GM12875 (cell line): ENCODE data around the gene ZNF74.

Experiments
- H3K4me3 ChIP-seq: one replicate; pipeline ENCODE4 v1.5.1; 2011; ENCODE audit warnings: low read depth, low read length, control low read depth
- TF ChIP-seq, protein P1 (sequence below): IDR thresholded peaks from 2 replicates; pipeline ENCODE4 v1.5.1; 2011; ENCODE audit warnings: low read depth, mild to moderate bottlenecking, control low read depth, inconsistent platforms, low read length, moderate library complexity, borderline replicate concordance; ENCODE audit not compliant: insufficient read depth

The ZNF74 gene

DNA sequence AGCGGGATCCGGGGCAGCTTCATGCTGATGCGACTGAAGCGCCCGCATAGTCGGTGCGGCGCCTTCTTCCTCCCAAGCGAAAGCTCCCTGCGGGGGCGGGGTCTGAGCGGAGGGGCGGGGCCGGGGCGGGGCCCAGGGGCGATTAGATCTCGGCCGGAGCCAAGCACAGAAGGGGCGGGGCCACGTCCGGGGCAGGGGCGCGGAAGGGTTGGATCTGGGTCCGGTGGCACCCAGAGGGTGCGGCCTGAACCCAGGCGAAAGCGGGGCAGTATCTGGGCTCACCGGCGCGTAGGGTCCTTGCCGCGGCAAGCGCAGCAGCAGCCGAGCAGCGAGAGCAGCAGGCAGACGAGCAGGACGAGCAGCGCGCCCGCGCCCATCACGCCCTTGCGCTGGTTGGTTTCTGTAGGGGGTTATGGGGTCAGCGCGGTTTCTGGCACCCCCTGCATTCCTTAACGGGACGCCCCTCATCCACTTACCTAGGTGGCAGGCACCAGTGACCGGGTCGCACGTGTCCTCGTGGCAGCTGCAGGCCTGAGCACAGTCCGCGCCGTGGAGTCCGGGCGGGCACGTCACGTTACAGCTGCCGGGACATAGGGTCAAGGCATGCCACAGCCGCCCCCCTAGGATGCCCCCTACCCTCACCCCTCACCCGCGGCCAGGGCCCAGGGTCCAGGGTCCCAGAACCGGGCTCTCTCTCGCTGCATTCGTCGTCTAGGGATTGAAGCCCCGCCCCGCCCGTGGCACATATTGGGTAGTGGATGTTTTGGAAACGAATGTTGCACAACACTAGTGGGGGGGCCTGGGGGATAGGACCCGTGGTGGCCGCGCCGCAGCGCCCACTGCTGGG, 35.5 kb downstream of the ZNF74 start:
- H3K4me3 ChIP-seq = peak overlapping the region; percentile 51
- TF ChIP-seq, protein P1, sequence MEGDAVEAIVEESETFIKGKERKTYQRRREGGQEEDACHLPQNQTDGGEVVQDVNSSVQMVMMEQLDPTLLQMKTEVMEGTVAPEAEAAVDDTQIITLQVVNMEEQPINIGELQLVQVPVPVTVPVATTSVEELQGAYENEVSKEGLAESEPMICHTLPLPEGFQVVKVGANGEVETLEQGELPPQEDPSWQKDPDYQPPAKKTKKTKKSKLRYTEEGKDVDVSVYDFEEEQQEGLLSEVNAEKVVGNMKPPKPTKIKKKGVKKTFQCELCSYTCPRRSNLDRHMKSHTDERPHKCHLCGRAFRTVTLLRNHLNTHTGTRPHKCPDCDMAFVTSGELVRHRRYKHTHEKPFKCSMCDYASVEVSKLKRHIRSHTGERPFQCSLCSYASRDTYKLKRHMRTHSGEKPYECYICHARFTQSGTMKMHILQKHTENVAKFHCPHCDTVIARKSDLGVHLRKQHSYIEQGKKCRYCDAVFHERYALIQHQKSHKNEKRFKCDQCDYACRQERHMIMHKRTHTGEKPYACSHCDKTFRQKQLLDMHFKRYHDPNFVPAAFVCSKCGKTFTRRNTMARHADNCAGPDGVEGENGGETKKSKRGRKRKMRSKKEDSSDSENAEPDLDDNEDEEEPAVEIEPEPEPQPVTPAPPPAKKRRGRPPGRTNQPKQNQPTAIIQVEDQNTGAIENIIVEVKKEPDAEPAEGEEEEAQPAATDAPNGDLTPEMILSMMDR = no peak

DNA sequence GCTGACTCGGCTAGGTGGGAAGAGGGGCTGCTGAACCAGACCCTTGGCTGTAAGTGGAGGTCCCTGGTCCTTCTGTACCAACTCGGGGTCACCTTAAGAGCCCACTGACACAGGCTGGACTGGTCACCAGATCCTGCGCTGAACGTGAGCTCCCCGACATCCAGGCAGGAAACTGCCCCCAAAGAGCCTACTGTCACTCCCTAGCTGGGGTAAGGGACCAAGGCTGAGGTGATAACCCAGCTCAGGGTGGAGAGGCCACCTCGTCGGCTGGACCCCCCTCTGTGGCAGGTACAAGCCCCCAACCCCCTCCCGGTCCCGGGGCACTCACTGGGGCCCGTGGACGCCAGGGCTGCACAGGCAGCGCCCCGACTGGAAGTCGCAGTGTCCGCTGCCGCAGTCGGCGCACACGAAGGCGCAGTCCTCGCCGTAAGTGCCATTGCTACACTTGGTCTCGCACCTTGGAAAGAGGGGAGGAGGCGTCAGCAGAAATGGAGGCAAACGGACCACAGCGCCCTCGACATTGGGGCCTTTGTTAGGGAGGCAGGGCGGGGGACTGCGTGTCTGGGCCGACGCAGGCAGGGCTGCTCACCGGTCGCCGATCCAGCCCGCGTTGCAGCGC, 36.3 kb downstream of the ZNF74 start:
- TF ChIP-seq, protein P1 = no peak
- H3K4me3 ChIP-seq = no peak overlapping the region

DNA sequence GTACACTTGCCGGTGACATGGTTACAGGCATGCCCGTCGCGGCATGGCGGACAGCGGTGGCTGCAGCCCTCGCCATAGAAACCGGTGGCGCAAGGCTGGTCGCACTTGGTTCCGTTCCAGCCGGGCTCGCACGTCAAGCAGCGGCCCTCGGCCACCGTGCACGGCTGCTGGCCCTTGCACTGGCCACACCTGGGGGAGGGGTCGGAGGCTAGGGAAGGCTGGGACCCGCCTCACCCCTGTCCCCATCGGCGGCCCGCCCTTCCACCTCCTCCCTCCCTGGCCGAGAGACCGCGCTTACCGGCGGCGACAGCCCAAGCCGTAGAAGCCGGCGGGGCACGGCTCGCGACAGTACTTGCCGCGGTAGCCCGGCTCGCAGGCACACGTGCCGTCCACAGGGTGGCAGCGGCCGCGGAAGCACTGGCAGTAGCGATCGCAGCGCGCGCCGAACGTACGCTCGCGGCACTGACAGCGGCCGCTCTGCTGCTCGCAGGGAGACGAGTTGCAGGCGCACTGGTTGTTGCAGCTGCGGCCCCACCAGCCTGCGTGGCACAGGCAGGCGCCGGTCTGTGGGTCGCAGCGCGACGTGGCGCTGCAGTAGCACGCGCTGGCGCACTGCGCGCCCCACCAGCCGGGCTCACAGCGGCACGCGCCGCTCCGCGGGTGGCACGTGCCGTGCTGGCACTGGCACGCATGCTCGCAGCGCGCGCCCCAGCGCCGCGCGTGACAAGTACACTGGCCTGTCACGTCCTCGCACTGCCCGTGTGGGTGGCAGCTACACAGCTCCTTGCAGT, 37.0 kb downstream of the ZNF74 start:
- no peak overlapping the region for H3K4me3 ChIP-seq
- TF ChIP-seq, protein P1 = peak; percentile 18; the same call in 1 of the 2 replicates

DNA sequence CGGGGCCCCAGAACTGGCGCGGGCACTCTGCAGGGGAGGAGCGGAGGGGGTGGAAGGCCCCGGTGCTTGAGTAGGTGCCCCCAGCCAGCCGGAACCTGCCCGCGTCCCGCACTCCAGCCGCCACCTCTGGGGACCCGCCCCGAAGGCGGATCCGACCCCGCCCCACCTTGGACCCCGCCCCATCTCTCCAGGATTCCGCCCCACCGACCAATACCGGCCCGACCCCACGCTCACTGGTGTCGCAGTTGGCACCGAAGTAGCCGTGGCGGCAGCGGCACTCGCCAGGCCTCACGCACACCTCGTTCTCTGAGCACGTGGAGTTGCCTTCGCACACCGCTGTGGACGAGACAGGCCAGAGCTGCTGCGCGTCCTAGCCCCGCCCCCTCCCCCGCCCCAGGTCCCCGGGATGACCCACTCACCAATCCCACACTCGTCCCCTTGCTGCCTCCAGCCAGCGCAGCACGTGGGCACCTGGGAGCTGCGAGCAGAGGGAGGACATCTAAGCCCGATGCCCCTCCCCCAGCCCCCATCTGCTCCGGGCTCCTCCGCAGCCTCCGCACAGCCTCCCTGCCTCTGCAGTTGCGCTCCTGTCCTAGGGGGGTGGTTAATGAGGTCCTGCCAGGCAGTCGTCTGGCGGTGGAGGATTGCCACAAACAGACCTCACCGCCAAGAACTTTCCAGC, 37.7 kb downstream of the ZNF74 start:
- TF ChIP-seq, protein P1 = no peak
- H3K4me3 ChIP-seq = no peak overlapping the region

DNA sequence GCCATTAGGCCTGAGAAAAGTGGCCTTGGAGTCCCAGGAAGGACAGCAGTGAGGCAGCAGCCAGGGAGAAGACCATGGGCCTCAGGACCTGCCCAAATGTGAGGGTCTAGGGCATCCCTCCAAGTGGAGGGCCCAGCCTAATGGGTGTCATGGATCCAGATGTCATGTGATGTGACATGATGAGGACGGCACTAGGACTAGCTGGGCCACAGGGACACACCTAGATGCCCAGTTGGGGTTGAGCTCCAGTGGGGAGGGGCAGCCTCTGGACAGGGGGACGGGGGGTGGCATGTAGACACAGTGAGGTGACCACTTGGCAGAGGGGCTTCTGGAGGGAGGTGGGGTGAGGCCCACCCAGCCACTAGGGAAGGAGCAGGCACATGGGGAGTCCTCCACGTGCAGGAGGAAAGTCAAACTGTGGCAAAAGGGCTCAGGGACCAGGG, 38.3 kb downstream of the ZNF74 start:
- TF ChIP-seq, protein P1 = no peak
- no peak overlapping the region for H3K4me3 ChIP-seq

DNA sequence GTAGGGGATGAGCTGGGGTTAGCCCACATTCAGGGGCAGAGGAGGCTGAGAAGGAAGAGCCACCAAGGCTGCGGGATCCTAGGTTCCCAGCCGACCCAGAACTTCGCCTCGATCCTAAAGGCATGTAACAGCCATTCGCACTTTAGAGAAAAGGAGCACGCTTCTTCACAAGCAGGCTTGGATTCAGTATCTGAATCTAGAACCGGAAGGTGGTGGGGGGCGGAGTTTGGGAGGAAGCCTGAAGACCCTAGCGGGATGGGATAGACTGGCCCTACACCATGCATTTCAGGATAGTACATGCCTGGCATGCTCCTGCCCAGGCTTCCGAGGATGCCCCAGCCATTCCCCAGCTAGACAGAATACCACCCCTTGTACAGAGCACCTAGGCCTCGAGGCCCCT, 39.2 kb downstream of the ZNF74 start:
- TF ChIP-seq, protein P1 = no peak
- H3K4me3 ChIP-seq = no peak overlapping the region
